MM.1S (cell line): ENCODE results near the gene ARSD.

Experiments used
- DNase-seq: peaks from one replicate; pipeline ENCODE4 v3.0.0-alpha.2; 2015
- H2AFZ ChIP-seq: fragments of 300-600 bp; sonication (generic); 2 replicates; pipeline ENCODE4 v1.6.0; 2016; ENCODE audit warnings: antibody characterized with exemption, low read length
- H3F3A ChIP-seq: fragments of 300-600 bp; sonication (generic); 2 replicates; pipeline ENCODE4 v1.6.1; 2016; ENCODE audit warnings: mild to moderate bottlenecking, antibody characterized with exemption, low read length, moderate library complexity, mixed read lengths; ENCODE audit not compliant: insufficient read depth
- H3K27ac ChIP-seq: fragments of 300-600 bp; sonication (generic); 2 replicates; pipeline ENCODE4 v1.5.1; 2016; ENCODE audit warnings: mild to moderate bottlenecking, low read length
- H3K27me3 ChIP-seq: fragments of 300-600 bp; sonication (generic); replicated peaks from 2 replicates; pipeline ENCODE4 v1.6.0; 2016; ENCODE audit warnings: low read length; ENCODE audit not compliant: insufficient read depth
- H3K36me3 ChIP-seq: fragments of 300-600 bp; sonication (generic); replicated peaks from 2 replicates; pipeline ENCODE4 v1.6.1; 2016; ENCODE audit warnings: mild to moderate bottlenecking, low read length, mixed read lengths; ENCODE audit not compliant: insufficient read depth
- H3K4me1 ChIP-seq: fragments of 300-600 bp; sonication (generic); 2 replicates; pipeline ENCODE4 v1.6.1; 2016; ENCODE audit warnings: low read length, mixed read lengths
- H3K4me2 ChIP-seq: fragments of 300-600 bp; sonication (generic); 2 replicates; pipeline ENCODE4 v1.6.0; 2016; ENCODE audit warnings: low read depth, low read length
- H3K4me3 ChIP-seq: fragments of 300-600 bp; sonication (generic); 2 replicates; pipeline ENCODE4 v1.5.1; 2016; ENCODE audit warnings: low read length, mixed read lengths
- H3K79me2 ChIP-seq: fragments of 300-600 bp; sonication (generic); 2 replicates; pipeline ENCODE4 v1.6.1; 2016; ENCODE audit warnings: mixed run types, low read length, mixed read lengths
- H3K9ac ChIP-seq: fragments of 300-600 bp; sonication (generic); 2 replicates; pipeline ENCODE4 v1.6.1; 2016; ENCODE audit warnings: low read length, mixed read lengths
- H3K9me2 ChIP-seq: fragments of 300-600 bp; sonication (generic); replicated peaks from 2 replicates; pipeline ENCODE4 v1.6.1; 2016; ENCODE audit warnings: mild to moderate bottlenecking, low read length, mixed read lengths; ENCODE audit not compliant: insufficient read depth
- H3K9me3 ChIP-seq: fragments of 300-600 bp; sonication (generic); replicated peaks from 2 replicates; pipeline ENCODE4 v1.6.1; 2016; ENCODE audit warnings: mild to moderate bottlenecking, low read length, mixed read lengths; ENCODE audit not compliant: insufficient read depth
- H4K20me1 ChIP-seq: fragments of 300-600 bp; sonication (generic); 2 replicates; pipeline ENCODE4 v1.6.1; 2016; ENCODE audit warnings: mild to moderate bottlenecking, low read length, moderate library complexity, mixed read lengths; ENCODE audit not compliant: insufficient read depth
- EZH2 ChIP-seq: fragments of 300-600 bp; sonication (generic); optimal IDR thresholded peaks from 2 replicates; pipeline ENCODE3; 2017; ENCODE audit warnings: low read depth, mild to moderate bottlenecking, antibody characterized with exemption, low read length, mixed read lengths
- EZH2phosphoT487 ChIP-seq: fragments of 300-600 bp; sonication (generic); IDR thresholded peaks from 2 replicates; pipeline ENCODE4 v1.6.1; 2018; ENCODE audit warnings: antibody characterized with exemption, low read length
- TF ChIP-seq, protein P1 (sequence below): fragments of 300-600 bp; sonication (generic); IDR thresholded peaks from 2 replicates; pipeline ENCODE4 v1.5.1; 2016; ENCODE audit warnings: antibody characterized with exemption, low read length, mixed read lengths

Gene ARSD

DNA sequence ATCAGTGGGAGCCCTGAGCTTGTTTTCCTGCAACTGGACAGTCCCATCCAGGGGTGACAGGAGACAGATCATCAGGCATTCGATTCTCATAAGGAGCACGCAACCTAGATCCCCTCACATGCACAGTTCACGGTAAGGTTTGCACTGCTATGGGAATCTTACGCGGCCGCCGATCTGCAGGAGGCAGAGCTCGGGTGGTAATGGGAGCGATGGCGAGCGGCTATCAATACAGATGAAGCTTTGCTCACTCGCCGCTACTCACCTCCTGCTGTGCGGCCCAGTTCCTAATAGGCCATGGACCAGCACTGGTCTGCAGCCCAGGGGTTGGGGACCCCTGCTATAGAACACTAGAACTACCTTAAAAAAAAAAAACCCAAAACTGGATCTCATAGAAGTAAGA, 45.4 kb downstream of the ARSD start:
- H3K4me2 ChIP-seq = no peak overlapping the region
- no peaks in the 10 kb centered on the region for H4K20me1 ChIP-seq
- no peaks in the 10 kb centered on the region for H3K9me2 ChIP-seq
- H3K4me3 ChIP-seq = no peak overlapping the region
- no peaks in the 10 kb centered on the region for H3K36me3 ChIP-seq
- no peak overlapping the region for H2AFZ ChIP-seq
- H3K9me3 ChIP-seq = no peaks in the 10 kb centered on the region
- H3K4me1 ChIP-seq = no peaks in the 10 kb centered on the region
- H3K27me3 ChIP-seq = no peaks in the 10 kb centered on the region
- H3K9ac ChIP-seq = no peak overlapping the region
- DNase-seq = no peak
- TF ChIP-seq, protein P1, sequence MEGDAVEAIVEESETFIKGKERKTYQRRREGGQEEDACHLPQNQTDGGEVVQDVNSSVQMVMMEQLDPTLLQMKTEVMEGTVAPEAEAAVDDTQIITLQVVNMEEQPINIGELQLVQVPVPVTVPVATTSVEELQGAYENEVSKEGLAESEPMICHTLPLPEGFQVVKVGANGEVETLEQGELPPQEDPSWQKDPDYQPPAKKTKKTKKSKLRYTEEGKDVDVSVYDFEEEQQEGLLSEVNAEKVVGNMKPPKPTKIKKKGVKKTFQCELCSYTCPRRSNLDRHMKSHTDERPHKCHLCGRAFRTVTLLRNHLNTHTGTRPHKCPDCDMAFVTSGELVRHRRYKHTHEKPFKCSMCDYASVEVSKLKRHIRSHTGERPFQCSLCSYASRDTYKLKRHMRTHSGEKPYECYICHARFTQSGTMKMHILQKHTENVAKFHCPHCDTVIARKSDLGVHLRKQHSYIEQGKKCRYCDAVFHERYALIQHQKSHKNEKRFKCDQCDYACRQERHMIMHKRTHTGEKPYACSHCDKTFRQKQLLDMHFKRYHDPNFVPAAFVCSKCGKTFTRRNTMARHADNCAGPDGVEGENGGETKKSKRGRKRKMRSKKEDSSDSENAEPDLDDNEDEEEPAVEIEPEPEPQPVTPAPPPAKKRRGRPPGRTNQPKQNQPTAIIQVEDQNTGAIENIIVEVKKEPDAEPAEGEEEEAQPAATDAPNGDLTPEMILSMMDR = no peak
- H3K79me2 ChIP-seq = no peaks in the 10 kb centered on the region
- no peak overlapping the region for H3K27ac ChIP-seq
- H3F3A ChIP-seq = no peaks in the 10 kb centered on the region

DNA sequence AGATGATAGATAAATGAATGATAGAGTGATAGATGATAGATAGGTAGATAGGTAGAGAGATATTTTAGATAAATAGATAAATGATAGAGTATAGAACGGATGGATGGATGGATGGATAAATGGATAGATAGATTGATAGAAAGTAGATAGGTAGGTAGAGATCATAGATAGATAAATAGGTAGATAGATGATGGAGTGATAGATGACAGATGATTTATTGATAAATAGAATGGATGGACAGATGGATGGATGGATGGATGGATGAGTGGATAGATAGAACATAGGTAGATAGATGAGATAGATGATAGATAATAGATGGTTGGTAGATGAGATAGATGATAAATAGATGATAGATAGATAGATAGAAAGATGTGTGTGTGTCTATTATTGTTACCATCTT, 49.5 kb downstream of the ARSD start:
- TF ChIP-seq EZH2phosphoT487 (no peak), EZH2 (no peak)
- TF ChIP-seq, protein P1 = no peak
- Histone ChIP-seq H3K9me3 (no peaks in the 10 kb centered on the region), H2AFZ (no peak overlapping the region), H3K27ac (no peak overlapping the region), H3K9me2 (no peaks in the 10 kb centered on the region), H3F3A (no peaks in the 10 kb centered on the region), H3K27me3 (no peaks in the 10 kb centered on the region), H3K4me2 (no peak overlapping the region), H3K36me3 (no peaks in the 10 kb centered on the region), H4K20me1 (no peaks in the 10 kb centered on the region), H3K79me2 (no peaks in the 10 kb centered on the region), H3K4me1 (no peaks in the 10 kb centered on the region), H3K4me3 (no peak overlapping the region), H3K9ac (no peak overlapping the region)
- DNase-seq = no peak

- TF ChIP-seq, protein P1 = no peak
- TF ChIP-seq EZH2phosphoT487 (no peak), EZH2 (no peak)
- no peak overlapping the region for H3K9ac ChIP-seq
- no peaks in the 10 kb centered on the region for H3K79me2 ChIP-seq
- no peaks in the 10 kb centered on the region for H3K4me1 ChIP-seq
- H2AFZ ChIP-seq = no peak overlapping the region
- H3K27ac ChIP-seq = no peak overlapping the region
- H3K36me3 ChIP-seq = no peaks in the 10 kb centered on the region
- H3K4me3 ChIP-seq = no peak overlapping the region
- DNase-seq = no peak
- no peaks in the 10 kb centered on the region for H4K20me1 ChIP-seq
- no peaks in the 10 kb centered on the region for H3F3A ChIP-seq
- H3K27me3 ChIP-seq = no peaks in the 10 kb centered on the region
- H3K4me2 ChIP-seq = no peak overlapping the region
- no peaks in the 10 kb centered on the region for H3K9me3 ChIP-seq
- no peaks in the 10 kb centered on the region for H3K9me2 ChIP-seq
These were observed 50.6 kb downstream of the ARSD start for GRCh38 chrX:2878563-2878962.
